Dermis blood vessel endothelial cell (primary cell): Measurements from ENCODE around the gene FBXW8. TPM values are rescaled to one million over a fixed set of nuclear protein-coding genes. Genes with fewer than 3 reads are reported as not detected.
A peak's percentile ranks its signal among the peaks of the same experiment; 100 is the strongest.

Experiments
- DNase-seq: peaks from one replicate; pipeline ENCODE4 v3.0.0; 2010
- total RNA-seq: library from RNA; depleted of rRNA; stranded (reverse); fragments of >200 nt; gene quantifications from 2 replicates; pipeline ENCODE4 v1.2.3, GENCODE V29; 2014

The FBXW8 gene
- total RNA-seq, 1 donor from 2014 or later, result 16.0 TPM

- no peak for DNase-seq
Measured at GRCh38 chr12:116926283-116927243, 15.8 kb downstream of the FBXW8 start.

- DNase-seq, result no peak
Measured at GRCh38 chr12:116927244-116927940, 16.6 kb downstream of the FBXW8 start.

- DNase-seq, result no peak
Measured at GRCh38 chr12:116928504-116928903, 17.8 kb downstream of the FBXW8 start.

- no peak for DNase-seq
Measured at GRCh38 chr12:116929885-116930284, 19.1 kb downstream of the FBXW8 start.

GRCh38 chr12:116931665-116932064, 20.9 kb downstream of the FBXW8 start:
- DNase-seq, result no peak

GRCh38 chr12:116933091-116933490, 22.3 kb downstream of the FBXW8 start:
- DNase-seq, result no peak

- DNase-seq, result no peak
Measured at GRCh38 chr12:116933512-116934246, 22.9 kb downstream of the FBXW8 start.

- peak; percentile 57 for DNase-seq
Measured at GRCh38 chr12:116934908-116935705, 24.4 kb downstream of the FBXW8 start.

- DNase-seq, result no peak
Measured at GRCh38 chr12:116937640-116938039, 26.9 kb downstream of the FBXW8 start.

GRCh38 chr12:116939734-116940133, 29.0 kb downstream of the FBXW8 start:
- DNase-seq, result no peak

GRCh38 chr12:116941188-116941587, 30.4 kb downstream of the FBXW8 start:
- DNase-seq, result no peak

GRCh38 chr12:116943419-116944372, 32.9 kb downstream of the FBXW8 start:
- no peak for DNase-seq

- no peak for DNase-seq
Measured at GRCh38 chr12:116945886-116946550, 35.3 kb downstream of the FBXW8 start.

GRCh38 chr12:116948298-116948697, 37.5 kb downstream of the FBXW8 start:
- DNase-seq, result no peak

GRCh38 chr12:116950628-116951325, 40.0 kb downstream of the FBXW8 start:
- no peak for DNase-seq

- peak; percentile 46 for DNase-seq
Measured at GRCh38 chr12:116954710-116955381, 44.1 kb downstream of the FBXW8 start.

- DNase-seq, result peak; percentile 18
Measured at GRCh38 chr12:116955382-116956021, 44.8 kb downstream of the FBXW8 start.

- DNase-seq, result no peak
Measured at GRCh38 chr12:116958402-116959197, 47.9 kb downstream of the FBXW8 start.
